UCSD-AML1 (cell line): ENCODE data around the gene INSRR.
A peak's percentile ranks its signal among the peaks of the same experiment; 100 is the strongest.

ENCODE experiments used
- DNase-seq: peaks from one replicate; lab custom pipeline; 2025; ENCODE audit not compliant: unreplicated experiment; lab: John Stamatoyannopoulos, UW

Gene INSRR

DNA sequence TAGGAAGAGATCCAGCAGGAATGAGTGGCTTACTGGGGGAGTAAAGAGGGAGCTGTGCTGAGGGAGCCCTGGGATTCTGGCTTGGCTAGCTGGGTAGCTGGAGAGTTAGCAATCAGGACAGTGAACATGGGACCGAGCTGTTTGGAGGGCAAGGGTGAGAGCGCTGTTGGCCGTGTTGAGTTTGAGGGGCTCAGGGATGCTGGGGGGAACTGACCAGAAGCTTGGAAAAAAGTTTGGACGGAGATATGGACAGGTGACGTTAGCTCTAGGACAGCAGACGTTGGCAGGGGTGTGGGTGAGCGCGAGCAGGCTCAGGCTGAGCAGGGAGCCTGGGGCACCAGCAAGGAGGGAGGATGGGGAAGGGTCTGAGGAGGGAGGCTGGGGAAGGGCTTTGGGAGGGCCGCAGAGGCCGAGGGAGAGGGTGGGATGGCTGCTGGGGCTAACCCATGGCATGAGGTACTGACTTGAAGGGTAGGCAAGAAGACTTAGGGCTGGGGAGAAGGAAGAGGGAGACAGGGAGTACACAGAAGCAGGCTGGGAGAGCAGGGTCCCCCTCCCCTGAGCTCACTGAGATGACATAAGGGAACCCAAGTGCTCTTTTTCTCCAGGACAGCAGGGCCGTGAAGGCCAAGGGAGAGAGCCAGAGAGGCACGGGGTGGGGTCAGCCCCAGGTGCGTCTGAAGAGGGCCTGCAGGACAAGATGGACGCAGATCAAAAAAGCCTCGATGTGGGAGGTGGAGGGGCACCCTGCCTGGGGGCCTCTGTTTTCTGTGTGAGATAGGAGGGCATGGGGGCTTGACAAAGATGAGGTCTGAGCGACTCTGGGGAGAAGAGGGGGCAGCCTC lies 50.5 kb downstream of the INSRR start:
- no peak for DNase-seq

DNA sequence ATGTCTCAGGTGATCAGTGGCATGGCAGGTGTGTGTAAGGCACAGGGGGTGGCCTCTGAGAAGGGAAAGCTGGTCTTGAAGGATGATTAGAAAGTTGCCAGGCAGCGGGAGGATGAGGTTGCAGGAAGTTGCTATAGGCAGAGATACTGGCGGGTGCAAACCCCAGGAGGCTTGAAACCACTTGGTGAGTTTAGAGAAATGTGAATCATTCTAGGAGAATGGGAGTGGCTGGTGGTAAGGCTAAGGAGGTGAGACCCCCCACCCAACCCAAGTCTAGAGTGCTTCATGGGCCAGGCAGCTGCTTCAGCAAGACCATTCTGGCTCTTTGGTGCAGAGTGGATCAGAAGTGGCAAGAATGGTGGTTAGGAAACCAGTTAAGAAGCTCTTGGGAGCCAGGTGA lies 51.3 kb downstream of the INSRR start:
- DNase-seq = no peak

DNA sequence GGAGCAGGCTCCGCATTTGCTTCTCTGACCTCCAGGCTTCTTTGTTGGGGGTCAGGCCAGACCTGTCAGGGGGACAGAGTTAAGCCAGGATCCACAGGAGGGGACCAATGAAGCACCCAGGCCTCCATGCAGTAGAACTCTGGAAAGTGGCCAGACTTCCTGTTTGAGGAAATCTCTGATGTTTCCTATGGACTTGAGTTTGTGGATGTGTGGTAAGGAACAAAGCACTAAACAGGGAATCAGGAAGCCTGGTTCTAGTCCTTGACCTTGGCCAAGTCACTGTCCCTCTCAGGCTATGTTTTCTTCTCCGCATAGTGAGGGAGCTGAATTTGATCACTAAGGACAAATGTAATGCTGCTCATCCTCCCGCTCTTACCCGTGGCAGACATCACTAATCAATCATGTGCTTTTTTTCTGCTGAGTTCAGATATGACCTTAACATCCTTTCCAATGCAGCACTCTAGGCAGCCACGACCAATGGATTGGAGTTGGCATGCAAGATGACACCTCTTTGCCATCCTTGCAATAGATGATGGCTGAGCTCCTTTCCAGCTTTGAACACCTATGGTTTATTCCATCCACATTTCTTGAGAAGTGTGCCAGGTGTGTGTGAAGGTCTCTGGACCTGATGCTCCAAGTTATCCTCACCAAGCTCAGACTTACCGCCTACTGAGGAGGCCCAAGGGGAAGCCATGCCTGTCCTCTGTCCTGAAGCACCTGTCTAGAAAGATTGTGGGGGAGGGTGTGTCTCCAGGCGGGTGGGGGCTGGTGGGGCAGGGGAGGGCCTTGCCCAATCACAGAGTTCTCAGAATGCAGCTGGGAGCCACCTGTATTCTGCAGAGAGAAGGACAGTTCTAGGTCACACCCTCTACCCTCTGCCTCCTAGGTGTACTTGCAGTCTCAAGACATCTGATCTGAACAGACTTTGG lies 52.1 kb downstream of the INSRR start:
- DNase-seq = no peak

DNA sequence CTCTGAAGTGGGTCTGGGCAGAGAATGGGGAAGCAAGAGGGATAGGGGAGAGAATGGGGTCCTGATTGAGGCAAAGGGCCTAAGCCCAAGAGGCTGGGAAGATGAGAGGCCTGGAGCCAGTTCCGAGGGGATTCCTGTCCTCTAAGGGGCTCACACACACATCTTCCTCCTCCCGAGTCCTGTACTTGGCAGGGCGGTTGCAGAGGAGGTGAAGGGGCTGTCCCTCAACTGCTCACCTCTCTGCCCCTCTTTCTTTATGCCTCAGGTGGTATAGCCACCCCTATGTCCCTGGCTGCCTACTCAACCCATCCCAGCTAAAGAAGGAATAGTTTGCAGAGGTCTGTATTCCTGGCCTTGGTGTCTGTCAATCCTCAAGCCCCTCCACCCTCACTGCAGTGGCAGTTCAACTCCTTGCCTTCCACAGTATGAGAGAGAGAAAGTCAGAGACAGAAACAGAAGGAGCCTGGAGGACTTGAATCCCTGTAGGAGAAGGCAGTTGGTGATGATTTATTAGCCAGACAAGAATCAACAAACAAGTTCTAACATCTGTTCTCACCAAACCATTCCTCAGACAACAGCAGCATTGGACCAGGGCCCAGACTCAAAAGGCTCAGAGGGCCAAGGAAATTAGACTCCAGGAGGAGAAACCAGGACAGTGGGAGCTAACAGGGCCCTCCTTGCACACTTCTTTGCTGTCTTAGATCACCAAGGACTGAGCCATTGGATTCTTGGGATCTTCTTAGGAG lies 53.0 kb downstream of the INSRR start:
- DNase-seq = no peak

DNA sequence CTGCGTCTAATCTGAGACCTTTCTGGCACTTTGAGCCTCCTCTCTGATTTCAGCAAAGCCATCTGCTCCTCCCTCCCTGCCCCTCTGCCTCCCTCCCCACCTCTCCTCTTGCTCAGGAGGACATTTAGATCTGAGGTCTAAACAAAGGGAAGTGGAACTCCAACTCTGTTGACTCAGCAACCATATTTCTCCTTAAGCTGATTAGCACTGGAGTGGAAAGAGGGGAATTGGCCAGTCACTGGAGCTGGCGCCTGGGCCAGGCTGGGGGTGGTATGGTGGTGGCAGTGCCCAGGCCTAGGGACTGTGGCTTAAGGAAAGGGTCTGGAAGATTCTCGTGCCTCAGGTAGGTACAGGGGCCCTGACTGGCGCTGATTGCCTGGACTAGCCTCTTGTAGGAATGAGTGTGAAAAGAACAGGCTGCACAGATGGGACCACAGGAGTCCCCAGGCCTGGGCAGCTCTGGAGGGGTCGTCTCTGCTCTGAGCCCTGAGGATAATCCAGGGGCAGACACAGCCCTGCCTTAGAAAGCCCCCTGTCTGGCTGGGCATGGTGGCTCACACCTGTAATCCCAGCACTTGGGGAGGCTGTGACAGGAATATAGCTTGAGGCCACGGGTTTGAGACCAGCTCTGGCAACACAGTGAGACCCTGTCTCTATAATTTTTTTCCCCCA lies 54.2 kb downstream of the INSRR start:
- DNase-seq = peak; percentile 54

DNA sequence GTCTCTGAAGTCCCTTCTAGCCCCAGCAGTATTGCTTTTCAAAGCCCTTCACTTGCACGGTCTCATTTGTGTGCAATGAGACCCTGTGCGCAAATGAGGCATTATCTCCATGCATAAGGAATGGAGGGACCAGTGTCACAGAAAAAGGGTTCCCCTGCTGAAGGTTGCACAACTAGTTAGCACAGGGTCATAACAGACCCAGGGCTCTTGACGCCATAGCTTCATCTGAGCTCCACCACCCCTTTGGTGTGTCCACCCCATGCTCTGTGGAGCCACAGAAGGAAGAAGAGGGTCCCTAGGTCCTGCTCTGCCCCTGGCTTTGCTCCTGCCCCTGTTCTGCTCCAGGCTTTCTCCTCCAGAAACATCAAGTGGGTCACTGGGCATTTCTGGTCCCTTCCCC lies 54.9 kb downstream of the INSRR start:
- DNase-seq = no peak

DNA sequence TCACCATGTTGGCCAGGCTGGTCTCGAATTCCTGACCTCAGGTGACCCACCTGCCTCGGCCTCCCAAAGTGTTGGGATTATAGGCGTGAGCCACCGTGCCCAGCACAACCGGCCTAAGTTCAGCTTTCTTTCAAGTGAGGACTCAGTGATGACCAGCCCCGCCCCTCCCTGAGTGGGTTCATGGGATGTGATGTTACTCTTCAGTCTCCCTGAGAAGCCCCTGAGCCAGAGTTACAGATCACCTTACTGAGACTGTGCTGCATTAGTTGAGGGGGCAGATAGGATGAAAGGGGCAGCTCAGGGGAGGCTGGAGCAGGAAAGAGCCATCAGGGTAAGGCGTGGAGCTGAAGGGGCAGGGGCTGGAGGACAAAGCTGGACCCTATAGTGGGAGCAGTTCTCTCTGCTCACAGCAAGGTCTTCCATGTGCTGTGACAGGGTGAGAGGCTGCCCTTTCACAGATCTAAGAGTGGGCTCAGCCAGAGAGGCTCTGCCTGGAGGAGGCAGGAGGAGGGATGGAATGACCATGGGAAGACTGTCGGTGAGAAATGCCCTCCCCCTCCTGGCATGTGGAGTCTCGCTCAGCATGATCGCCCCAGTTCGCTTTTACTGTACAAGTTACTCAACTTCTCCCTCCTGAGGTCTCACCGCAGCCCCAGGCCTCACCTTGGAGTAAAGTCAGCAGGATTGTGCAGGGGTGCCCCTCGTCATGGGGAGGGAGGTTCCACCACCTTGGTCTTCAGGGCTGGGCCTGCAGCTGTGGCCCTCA lies 55.6 kb downstream of the INSRR start:
- no peak for DNase-seq

DNA sequence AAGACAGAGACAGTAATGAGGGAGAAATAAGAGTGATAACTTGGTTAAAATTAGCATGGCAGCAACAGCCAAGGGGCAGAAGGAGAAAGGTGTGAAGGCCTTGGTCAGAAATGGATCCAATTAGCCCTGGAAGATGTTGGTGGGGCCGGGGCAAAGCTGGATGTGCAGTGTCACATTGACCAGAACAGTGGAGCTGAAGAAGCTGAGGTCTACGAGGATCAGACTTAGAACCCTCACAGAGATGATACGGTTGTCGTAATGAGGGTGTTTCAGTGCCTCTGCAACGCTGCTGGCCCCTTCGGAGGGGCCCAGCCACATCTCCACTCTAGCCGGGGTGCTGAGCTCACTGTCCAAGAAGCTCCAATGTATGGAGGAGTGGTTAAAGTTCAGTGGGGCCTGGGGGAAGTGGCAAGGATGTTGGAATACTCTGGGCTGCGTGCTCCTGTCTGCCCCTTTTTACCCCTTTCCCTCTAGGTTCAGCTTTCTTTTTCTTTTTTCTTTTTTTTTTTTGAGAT lies 56.4 kb downstream of the INSRR start:
- DNase-seq = no peak

DNA sequence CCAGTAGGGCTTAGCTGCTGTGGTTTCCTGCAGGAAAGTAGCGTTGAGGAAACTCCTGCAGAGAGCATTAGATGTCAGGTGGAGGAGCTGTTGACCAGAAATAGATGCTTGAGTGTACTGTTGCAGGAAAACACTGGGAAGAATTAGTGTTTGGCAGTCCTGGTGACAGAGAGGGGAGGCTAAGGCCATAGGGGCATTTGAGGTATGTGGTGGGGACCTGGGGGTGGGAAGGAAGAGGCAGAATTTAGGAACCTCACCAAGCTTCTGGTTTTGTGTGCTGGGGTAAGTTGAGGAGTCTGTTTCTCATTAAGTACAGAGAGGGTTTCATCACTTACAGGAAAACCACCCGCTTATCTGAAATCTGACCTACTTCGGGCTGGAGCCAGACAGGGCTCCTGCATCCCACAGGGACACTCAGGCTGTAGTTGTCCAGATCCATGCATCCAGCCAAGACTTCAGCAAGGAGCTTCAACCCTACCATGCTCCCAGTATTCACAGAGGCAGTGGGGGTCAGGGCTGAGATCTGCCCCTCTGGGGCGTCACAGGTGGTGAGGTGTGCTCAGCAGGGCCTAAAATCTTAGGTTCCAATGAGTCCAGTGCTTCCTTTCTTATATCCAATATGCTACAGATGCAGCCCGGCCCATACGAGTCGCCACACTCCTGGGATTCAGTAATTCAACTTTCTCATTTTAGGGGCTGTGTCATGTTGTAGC lies 57.4 kb downstream of the INSRR start:
- DNase-seq = peak; percentile 46

DNA sequence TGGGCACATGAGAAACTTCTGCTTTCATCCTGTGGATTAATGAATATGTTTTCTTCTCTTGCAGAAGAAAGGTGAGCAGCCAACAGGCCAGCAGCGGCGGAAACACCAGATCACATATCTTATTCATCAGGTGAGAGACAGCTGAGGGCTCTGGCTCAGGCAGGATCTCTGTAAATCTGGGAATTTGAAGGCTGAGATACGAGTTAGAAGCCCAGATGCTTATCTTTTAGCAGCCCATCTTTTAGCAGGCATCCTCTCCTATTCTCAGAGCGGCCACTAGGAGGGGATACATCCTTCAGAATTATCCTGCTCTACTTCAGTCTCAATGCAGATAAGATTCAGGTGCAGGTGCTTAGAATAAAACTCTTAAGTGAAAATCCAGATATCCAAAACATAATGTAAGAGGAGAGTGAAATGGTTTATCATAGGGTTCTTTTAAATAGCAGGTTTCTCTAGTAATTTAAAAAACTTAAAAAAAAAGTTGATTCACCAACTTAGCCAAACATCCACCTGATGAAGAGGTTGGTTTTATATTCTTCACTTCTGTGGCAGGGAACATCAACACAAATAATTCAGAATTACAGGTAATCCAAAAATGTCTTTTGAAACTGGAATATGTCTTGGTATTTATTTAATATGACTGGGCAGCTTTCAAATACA lies 61.6 kb downstream of the INSRR start:
- no peak for DNase-seq

DNA sequence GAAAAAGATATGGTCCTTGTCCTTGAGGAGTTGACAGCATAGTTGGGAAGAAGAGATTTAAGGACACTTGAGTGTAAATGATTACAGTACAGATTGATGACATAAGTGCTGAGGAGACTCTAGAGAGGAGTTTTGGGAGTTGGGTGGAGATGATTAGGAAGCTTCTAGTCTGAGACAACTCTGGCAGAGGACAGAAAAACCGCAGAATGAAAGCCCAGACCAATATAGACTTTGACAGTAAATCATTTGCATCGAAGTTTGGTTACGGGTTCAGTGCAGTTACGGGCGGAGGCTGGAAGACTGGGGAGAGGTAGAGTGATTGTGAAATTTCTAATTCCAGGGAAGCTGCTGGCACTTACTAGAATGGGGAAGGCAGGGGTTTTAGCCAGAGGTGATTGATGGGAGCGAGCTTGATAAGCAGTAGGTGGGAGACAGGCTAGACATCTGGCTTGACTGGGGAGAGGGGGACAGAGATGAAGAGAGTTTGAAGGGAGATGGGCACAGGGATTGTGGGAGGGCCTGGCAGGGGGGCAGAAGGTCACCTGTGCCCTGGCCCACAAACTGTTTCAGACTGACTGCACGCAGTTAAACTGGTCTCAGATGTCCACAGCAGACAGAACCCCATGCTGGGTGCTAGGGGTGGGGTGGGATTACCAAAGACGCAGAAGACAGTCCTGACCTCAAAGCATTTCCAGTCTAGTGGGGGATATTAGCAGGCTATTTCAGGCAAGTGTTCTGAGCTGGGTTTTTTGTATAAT lies 62.4 kb downstream of the INSRR start:
- DNase-seq = no peak

DNA sequence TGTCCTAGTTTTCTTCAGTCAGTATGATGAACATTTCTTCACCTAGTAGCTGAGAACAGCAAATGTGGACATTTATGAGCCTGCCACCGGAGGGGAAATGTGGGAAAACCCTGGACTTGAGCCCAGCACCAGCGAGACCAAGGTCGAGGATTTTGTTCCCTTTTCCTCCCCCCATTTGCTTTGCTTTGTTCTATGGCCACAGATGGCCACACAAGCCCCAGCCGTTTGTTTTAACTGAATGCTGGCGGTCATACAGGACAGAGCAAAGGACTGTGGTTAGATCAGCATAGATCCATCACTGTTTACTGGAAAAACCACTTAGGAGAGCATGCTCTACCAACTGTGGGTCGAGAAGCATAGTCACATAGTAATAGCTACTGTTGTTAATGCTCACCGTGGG lies 63.1 kb downstream of the INSRR start:
- DNase-seq = no peak

DNA sequence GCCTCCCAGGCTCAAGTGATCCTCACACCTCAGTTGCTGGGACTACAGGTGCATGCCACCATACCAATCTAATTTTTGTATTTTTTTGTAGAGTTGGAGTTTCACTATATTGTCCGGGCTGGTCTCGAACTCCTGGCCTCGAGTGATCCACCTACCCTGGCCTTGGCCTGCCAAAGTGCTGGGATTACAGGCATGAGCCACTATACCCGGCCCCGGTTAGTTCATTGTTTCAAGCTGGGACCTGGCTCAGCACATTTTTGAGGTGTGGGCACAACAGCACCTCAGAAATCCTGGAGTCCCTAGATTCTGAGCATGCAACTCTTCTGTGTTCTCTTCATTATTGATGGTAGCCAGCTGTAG lies 63.6 kb downstream of the INSRR start:
- no peak for DNase-seq

DNA sequence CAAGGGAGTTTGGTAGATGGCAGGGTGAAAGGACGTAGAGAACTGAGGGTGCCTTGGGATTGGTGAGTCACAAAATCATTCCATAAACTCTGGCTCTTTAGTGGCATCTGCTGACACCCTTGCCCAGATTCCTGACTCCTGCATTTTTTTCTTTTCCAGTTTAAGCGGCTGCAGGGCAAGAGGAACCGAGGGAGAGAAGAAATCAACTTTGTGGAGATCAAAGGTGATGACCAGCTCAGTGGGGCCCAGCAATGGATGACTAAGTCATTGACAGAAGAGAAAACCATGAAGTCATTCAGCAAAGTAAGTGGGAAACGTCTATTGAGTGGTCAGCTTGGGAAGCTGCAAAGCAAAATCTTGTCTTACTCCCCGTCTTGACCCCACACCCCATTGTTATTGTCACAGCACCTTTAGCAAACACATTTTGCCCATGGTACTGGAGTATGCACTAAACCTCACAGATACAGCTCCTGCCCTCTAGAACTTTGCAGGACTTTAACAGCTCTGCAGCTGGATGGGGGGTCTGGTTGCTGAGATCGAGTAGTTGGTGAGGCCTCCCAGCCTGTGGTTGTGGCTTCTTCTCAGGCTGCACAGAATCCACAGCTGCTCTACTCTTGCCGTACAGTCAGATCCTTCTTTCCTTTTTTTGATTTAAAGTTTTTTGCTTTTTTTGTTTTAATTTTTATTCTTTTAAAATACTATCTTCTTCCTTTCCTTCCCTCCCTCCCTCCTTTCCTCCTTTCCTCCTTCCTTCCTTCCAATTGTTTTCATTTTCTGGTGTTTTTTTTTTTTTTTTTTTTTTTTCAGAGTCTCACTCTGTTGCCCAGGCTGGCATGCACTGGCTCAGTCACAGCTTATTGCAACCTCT lies 64.2 kb downstream of the INSRR start:
- DNase-seq = no peak
